LNCaP clone FGC (cell line): ENCODE results near the gene BUD31.

Source experiments
- DNase-seq: peaks from one replicate; pipeline ENCODE4 v3.0.0-alpha.2; 2011; ENCODE audit warnings: low read depth
- H3K4me3 ChIP-seq: 2 replicates; pipeline ENCODE4 v1.5.1; 2011; ENCODE audit warnings: mild to moderate bottlenecking, low read depth, low read length, control low read depth
- CTCF ChIP-seq: IDR thresholded peaks from 2 replicates; pipeline ENCODE4 v1.5.1; 2012; ENCODE audit warnings: mild to moderate bottlenecking; ENCODE audit not compliant: control insufficient read depth, insufficient read depth; ENCODE audit errors: extremely low read depth

Gene BUD31

GRCh38 chr7:99457650-99458493, 49.1 kb downstream of the BUD31 start:
- no peak for TF ChIP-seq CTCF
- H3K4me3 ChIP-seq = no peak overlapping the region
- DNase-seq = no peak

- no peak for DNase-seq
- 0 out of 2 replicates have a peak, but pooled peaks have one; percentile 4 for TF ChIP-seq CTCF
- H3K4me3 ChIP-seq = no peak overlapping the region
These were observed 50.3 kb downstream of the BUD31 start for GRCh38 chr7:99459087-99459486.

GRCh38 chr7:99460651-99461050, 51.9 kb downstream of the BUD31 start:
- no peak for TF ChIP-seq CTCF
- no peak for DNase-seq

GRCh38 chr7:99461221-99461620, 52.5 kb downstream of the BUD31 start:
- TF ChIP-seq CTCF = no peak
- no peak for DNase-seq
- no peak overlapping the region for H3K4me3 ChIP-seq

More at GRCh38 chr7:99460651-99461050, 51.9 kb downstream of the BUD31 start:
- H3K4me3 ChIP-seq = no peak overlapping the region

GRCh38 chr7:99465421-99465768, 56.6 kb downstream of the BUD31 start:
- DNase-seq = no peak
- peak overlapping the region; percentile 100 for H3K4me3 ChIP-seq
- TF ChIP-seq CTCF = no peak

GRCh38 chr7:99468336-99468918, 59.7 kb downstream of the BUD31 start:
- no peak for TF ChIP-seq CTCF
- no peak overlapping the region for H3K4me3 ChIP-seq
- no peak for DNase-seq
